GM19467 (cell line): ENCODE data around the gene CNTN1.
"Not testable (repeated sequence)": the region's sequence is repeated elsewhere in the genome, so short reads cannot be mapped to it uniquely, and the experiment has no call there.

Source experiments
- ATAC-seq: cut with Tn5 transposase; IDR thresholded peaks from one replicate; pipeline ENCODE4 v1.9.1; 2021; ENCODE audit warnings: mild to moderate bottlenecking, moderate library complexity; ENCODE audit not compliant: unreplicated experiment

The CNTN1 gene

GRCh38 chr12:41019461-41019860, 327.2 kb downstream of the CNTN1 start:
- no peak for ATAC-seq

DNA sequence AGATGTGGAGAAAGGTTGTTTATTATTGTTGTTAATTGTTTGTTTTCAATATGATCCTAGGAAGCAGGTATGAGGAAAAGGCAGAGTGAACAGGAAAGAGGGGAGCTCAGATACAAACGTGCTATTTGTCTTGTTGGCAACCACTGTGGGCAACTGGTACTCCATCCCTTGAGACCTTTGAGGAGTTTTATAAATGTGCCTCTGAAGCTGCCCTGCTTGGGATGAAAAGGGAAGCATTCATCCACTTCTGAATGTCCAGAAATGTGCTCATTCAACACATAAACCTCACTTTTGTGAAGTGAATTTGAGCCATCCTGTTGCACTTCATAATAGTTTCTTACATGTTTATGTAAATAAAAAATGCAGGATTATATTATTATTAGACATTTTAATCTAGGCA, 331.6 kb downstream of the CNTN1 start:
- no peak for ATAC-seq

DNA sequence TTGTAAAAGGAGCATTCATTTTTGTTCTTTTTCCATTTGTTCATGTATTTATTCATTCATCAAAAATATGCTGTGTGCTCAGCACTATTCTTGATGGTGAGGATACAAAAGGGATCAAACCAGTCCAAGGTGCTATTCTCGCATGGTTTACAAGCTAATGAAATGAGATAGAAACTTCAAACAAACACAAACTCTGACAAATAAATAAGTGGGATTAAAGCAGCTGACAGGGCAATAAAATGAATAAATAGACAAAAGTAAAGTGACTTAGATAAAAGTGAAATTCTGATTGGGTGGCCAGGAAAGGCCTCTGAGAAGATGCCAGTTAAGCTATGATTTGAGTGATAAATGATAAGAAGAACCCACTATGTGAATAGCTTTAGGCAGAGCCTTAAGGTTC, 333.9 kb downstream of the CNTN1 start:
- no peak for ATAC-seq

DNA sequence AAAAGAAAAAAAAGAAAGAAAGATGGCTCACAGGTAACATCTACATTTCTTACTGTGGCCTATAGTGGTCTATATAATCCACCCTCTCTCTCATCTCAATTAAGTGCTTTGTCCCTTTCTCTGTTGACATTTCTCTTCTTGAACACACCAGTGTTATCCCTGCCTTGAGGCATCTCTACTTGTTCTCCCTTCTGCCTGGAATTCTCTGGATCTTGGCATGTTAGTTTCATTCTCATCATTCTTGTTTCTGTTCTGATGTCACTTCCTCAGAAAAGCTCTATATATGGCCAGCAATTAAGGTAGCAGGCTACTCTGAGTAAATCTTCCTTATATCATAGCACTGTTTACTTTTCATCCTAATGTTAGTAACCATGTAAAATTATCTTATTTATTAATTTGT, 340.1 kb downstream of the CNTN1 start:
- ATAC-seq, result no peak

- no peak for ATAC-seq
These were observed 342.4 kb downstream of the CNTN1 start for GRCh38 chr12:41034686-41035085.

DNA sequence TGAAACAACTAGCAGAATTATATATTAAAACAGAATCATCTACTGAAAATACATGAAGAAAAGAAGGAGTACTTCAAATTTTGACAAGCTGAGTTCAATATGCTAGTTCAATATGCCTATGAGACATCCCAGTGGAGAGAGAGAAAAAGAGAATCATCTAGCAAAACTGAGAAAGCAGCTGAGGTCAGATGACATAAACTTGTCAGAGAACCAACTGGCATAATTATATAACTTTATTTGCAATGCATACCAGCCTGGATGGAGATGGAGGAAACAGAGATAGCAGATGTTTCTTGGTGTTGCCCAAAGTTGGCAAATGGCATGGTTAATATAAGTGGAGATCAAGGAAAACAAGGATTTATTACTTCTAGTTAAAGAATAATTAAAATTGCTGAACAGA, 347.2 kb downstream of the CNTN1 start:
- no peak for ATAC-seq

DNA sequence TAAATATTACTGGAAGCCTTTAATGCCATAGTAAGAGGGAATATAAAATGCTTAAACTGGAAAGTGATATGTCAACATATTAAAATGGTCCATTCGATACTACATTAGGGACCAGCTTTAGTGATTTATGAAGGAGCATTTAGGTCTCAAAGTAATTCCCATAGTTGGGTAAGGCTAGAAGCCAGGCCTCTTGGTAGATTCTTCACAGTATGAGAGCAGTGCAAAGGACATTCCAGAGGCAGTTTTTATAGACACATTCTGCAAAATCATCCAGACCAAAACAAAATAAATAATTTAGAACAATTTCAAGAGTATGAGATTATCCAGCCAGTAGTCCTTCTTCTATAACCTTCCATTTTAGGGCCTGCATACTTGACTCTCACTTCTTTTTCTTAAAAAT, 353.3 kb downstream of the CNTN1 start:
- no peak for ATAC-seq

- ATAC-seq, result no peak
These were observed 356.8 kb downstream of the CNTN1 start for GRCh38 chr12:41049033-41049432.

DNA sequence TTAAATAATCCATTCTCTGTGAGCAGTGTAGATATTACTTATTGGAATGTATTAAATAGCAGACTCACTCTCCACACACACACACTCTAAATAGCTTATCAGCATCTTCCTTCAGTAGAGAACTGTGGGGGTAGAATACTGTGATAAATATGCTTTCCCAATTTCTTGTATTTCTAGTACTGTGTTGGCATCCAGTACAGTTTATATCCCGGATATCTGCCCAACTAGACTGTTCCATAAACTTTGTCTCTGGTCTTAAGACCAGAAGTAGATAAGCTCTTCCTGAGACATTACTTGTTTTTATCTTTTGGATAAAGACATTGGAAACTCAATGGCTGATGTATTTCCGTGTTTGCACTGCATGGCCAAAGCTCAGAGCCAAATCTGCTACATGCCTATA, 359.7 kb downstream of the CNTN1 start:
- no peak for ATAC-seq

- ATAC-seq, result no peak
These were observed 360.2 kb downstream of the CNTN1 start for GRCh38 chr12:41052441-41052840.

DNA sequence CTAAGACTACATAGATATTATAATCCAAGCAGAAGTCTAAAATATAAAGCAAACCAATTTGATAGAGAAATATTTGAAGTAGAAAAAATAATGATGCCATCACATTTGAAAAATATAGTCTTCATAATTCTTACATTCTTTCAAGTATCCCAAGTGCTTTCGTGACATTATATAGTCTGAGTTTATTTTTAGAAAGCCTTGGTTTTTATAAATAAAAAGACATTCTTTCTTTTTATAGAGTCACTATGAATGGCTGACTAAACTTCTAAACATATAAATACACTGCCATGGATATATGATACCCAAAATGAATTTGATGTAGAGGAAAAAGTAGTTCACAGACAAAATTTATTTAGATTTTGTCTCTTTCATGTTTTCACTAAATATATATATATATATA, 360.8 kb downstream of the CNTN1 start:
- ATAC-seq, result no peak

DNA sequence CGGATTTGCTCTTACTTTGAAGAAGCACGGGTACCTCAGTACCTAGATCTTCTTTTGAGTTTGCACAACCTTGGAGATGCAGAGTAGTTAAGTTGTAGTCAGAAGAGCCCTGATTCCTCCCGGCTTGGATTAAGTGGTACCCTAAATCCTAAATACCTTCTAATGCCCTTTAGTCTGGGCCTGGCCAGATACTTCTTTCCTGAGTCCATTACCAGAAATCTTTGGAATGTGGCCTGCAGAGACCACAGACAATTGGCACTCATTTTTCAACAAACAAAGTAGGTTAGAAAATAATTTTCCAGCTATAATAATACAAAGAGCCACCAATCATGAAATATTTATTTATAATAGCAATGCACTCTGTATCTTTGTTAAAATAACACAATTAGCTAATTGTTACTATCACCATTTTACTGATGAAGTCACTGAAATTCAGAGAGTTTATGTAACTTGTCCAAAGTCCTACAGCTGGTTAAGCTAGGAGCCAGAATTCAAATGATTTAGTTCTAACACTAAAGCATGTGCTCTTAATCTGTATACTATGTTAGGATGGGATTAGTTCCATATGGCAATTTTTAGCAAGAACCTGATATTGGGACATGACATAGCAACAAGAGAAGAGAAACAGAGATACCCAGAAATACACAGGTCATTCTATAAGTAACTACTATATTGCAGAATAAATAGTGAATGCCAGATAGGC, 363.8 kb downstream of the CNTN1 start:
- no peak for ATAC-seq

DNA sequence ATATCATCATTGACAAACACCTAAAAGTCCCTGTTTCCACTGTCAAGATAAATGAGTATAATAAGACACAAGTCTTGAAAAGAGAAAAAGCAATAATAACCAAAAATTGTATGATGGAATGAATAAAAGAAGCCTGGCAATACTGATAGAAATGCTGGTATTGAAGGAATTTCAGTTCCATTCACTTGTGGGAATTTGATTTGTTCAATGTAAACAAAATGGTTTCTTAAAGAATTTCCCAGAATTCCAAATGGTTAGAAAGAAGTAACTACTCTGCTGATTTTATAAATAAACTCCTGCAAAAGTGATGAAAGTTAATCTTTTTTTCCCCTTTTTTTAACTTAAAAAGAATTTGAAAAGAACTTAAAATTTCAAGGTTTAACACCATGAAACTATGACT, 366.0 kb downstream of the CNTN1 start:
- no peak for ATAC-seq

- no peak for ATAC-seq
These were observed 369.0 kb downstream of the CNTN1 start for GRCh38 chr12:41061192-41061591.

GRCh38 chr12:41064411-41064810, 372.2 kb downstream of the CNTN1 start:
- ATAC-seq, result no peak

DNA sequence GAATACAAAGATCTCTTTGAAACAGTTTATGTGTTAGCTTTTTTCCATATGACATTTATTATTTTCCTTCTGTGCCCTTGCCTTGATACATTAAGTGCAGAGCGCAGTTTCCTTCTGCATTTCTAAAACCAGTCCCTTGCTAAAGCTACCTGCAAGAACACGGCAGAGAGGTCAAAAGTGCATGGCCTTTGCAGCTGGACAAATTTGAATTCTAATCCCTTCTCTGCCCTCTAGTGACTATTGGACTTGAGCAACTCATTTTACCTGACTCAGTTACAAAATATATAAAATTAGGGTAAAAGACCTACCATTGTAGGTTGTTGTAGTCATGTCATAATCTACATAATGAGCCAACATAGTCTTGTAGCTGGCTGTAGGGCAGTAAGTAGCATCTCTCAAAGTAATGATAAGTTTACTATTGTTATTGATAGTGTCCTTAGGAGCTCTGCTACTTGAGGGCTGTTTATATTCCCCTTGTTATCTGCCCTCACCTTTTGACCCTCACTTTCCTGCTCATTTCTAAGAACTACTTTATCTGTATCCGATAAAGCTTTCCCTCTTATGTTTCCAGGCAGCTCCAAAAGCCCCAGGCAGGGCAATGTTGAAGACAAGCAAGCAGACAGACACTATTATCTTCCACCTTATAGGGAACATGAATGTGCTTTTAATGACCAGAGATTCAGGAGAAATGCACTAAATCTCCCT, 375.9 kb downstream of the CNTN1 start:
- ATAC-seq, result no peak

DNA sequence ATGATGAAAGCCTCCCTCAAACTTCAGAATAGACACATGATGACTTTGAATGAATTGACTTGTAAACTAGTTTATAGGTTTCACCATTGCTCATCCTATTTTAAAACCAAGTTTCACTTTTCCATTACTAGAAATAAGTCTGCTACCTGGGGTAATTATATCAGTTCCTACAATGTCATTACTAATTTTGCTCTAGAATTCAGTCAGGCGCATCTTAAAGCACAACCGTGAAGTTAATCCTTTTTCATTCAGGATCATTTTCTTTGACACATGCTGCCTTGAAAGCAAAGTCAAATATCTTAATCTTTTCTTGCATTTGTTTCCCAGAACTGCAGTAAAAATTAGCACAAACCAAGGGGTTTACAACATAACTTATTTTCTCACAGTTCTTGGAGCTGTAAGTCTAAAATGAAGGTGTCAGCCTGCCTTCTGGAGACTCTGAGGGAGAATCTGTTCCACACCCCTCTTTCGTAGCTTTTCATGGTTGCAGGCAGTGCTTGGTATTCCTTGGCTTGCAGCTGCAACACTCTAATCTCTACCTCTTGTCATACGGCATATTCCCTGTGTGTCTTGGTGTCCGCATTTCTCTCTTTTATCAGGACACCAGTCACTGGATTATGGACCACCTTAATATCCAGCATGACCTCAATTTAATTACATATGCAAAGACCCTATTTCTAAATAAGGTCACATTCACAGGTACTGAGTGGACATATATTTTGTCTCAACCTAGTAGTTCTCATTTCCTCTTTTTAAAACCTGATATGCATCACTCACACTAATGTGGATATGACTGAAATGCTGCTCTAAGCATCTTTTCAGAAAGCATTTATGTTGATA, 381.6 kb downstream of the CNTN1 start:
- no peak for ATAC-seq

GRCh38 chr12:41074473-41074769, 382.2 kb downstream of the CNTN1 start:
- no peak for ATAC-seq

GRCh38 chr12:41076114-41076513, 383.9 kb downstream of the CNTN1 start:
- no peak for ATAC-seq

DNA sequence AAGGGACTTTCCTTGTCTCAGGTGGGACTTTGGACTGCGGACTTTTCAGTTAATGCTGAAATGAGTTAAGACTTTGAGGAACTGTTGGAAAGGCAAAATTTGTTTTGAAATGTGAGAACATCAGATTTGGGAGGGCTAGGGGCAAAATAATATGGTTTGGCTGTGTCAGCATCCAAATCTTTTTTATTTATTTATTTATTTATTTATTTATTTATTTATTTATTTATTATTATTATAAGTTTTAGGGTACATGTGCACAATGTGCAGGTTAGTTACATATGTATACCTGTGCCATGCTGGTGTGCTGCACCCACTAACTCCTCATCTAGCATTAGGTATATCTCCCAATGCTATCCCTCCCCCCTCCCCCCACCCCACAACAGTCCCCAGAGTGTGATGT, 389.0 kb downstream of the CNTN1 start:
- ATAC-seq, result not testable (repeated sequence)

DNA sequence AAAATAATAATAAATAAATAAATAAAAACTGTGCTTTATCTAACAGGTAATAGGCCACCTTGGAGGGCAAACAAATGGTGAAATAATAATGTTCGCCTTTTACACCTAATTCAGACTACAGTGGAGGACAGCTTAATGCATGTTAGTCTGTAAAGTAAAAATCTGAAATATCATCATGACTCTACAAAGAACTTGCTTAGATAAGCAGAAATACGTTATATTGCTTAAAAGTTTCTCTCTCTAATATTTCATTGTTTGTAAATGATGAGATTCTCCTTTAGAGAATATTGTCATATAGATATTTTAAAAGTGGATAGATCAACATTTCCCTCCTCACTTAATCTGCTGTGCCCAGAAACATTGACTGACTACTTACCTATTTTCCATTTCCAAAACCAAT, 397.2 kb downstream of the CNTN1 start:
- no peak for ATAC-seq

GRCh38 chr12:41092115-41092514, 399.9 kb downstream of the CNTN1 start:
- no peak for ATAC-seq
